Measurements from ENCODE around the gene MYL7. TPM values are rescaled to one million over a fixed set of nuclear protein-coding genes. Genes with fewer than 3 reads are reported as not detected.

The MYL7 gene
- total and polyA plus RNA-seq, 2 donors (not counting 1 experiment from before 2014, with no cell fraction given): not detected

- H3K4me2 ChIP-seq (ENCODE audit: extremely low read depth, insufficient read depth, low read length): no peak overlapping the region
- no peak for DNase-seq (ENCODE audit: low read depth in 2 of 2)
- TF ChIP-seq EZH2 (IDR thresholded peaks at IDR 0.05; ENCODE audit: low read length, missing control alignments): no peak
- no peak for TF ChIP-seq CTCF (conservative IDR thresholded peaks at IDR 0.05 in 1 of 2, IDR thresholded peaks at IDR 0.05 in 1 of 2; ENCODE audit: low read depth in 1 of 2, low read length in 2 of 2)
- H3K9ac ChIP-seq (ENCODE audit: insufficient read depth, low read length): no peak overlapping the region
- no peaks in the 10 kb centered on the region for H3K79me2 ChIP-seq (ENCODE audit: control insufficient read depth, insufficient read depth, low read length)
- peaks cover 31% of the 10 kb centered on the region for H3K36me3 ChIP-seq (ENCODE audit: control insufficient read depth, insufficient read depth, low read length)
- no peaks in the 10 kb centered on the region for H3K9me3 ChIP-seq (ENCODE audit: control insufficient read depth, insufficient read depth, low read depth, low read length)
- no peaks in the 10 kb centered on the region for H4K20me1 ChIP-seq (ENCODE audit: control insufficient read depth, extremely low read depth, insufficient read depth, low read length)
- H3K27ac ChIP-seq (ENCODE audit: insufficient read depth, low read length): no peak overlapping the region
- no peaks in the 10 kb centered on the region for H3K4me1 ChIP-seq (ENCODE audit: control insufficient read depth, extremely low read depth, insufficient read depth, low read length)
- no peak overlapping the region for H2AFZ ChIP-seq (ENCODE audit: low read length)
- H3K4me3 ChIP-seq (replicated peaks in 1 of 4; ENCODE audit: control extremely low read depth in 1 of 4, insufficient read depth in 1 of 4, low read depth in 3 of 4, low read length in 4 of 4): no peak overlapping the region
- H3K27me3 ChIP-seq (ENCODE audit: control insufficient read depth, insufficient read depth, low read length): no peaks in the 10 kb centered on the region
Observed at GRCh38 chr7:44112231-44112996, 28.7 kb downstream of the MYL7 start.

GRCh38 chr7:44111761-44112160 is 29.4 kb downstream of the MYL7 start:
- no peak overlapping the region for H3K4me2 ChIP-seq (ENCODE audit: extremely low read depth, insufficient read depth, low read length)

More at GRCh38 chr7:44111761-44112160, 29.4 kb downstream of the MYL7 start:
- Histone ChIP-seq H4K20me1 (ENCODE audit: control insufficient read depth, extremely low read depth, insufficient read depth, low read length) (no peaks in the 10 kb centered on the region), H3K27ac (ENCODE audit: insufficient read depth, low read length) (no peak overlapping the region), H3K27me3 (ENCODE audit: control insufficient read depth, insufficient read depth, low read length) (no peaks in the 10 kb centered on the region), H3K9ac (ENCODE audit: insufficient read depth, low read length) (no peak overlapping the region), H3K9me3 (ENCODE audit: control insufficient read depth, insufficient read depth, low read depth, low read length) (no peaks in the 10 kb centered on the region), H2AFZ (ENCODE audit: low read length) (no peak overlapping the region), H3K4me1 (ENCODE audit: control insufficient read depth, extremely low read depth, insufficient read depth, low read length) (no peaks in the 10 kb centered on the region), H3K36me3 (ENCODE audit: control insufficient read depth, insufficient read depth, low read length) (peaks cover 32% of the 10 kb centered on the region), H3K4me3 (replicated peaks in 1 of 4; ENCODE audit: control extremely low read depth in 1 of 4, insufficient read depth in 1 of 4, low read depth in 3 of 4, low read length in 4 of 4) (no peak overlapping the region), H3K79me2 (ENCODE audit: control insufficient read depth, insufficient read depth, low read length) (no peaks in the 10 kb centered on the region)
- no peak for DNase-seq (ENCODE audit: low read depth in 2 of 2)
- TF ChIP-seq EZH2 (IDR thresholded peaks at IDR 0.05; ENCODE audit: low read length, missing control alignments) (no peak), CTCF (conservative IDR thresholded peaks at IDR 0.05 in 1 of 2, IDR thresholded peaks at IDR 0.05 in 1 of 2; ENCODE audit: low read depth in 1 of 2, low read length in 2 of 2) (no peak)

All from fibroblast of lung (primary cell).